Trophoblast cell (in vitro differentiated cells and primary cell): ENCODE results near the gene IER5.
A peak's percentile ranks its signal among the peaks of the same experiment; 100 is the strongest.

Experiments
- DNase-seq, 2 donors: peaks; one replicate each; pipeline ENCODE4 v3.0.0-alpha.2; 2016
- H2AFZ ChIP-seq: 2 replicates; pipeline ENCODE4 v1.6.1; 2013; ENCODE audit warnings: low read length, moderate library complexity, mild to moderate bottlenecking; ENCODE audit not compliant: insufficient read depth, poor library complexity
- H2AK5ac ChIP-seq: 2 replicates; pipeline ENCODE4 v1.6.1; 2013; ENCODE audit warnings: mild to moderate bottlenecking, low read length
- H2BK120ac ChIP-seq: 2 replicates; pipeline ENCODE4 v1.6.1; 2013; ENCODE audit warnings: low read length, mild to moderate bottlenecking, moderate library complexity; ENCODE audit not compliant: insufficient read depth, poor library complexity
- H2BK12ac ChIP-seq: 2 replicates; pipeline ENCODE4 v1.6.1; 2013; ENCODE audit warnings: mild to moderate bottlenecking, low read length, moderate library complexity
- H2BK5ac ChIP-seq: 2 replicates; pipeline ENCODE4 v1.6.1; 2013; ENCODE audit warnings: low read length, low read depth, moderate library complexity, mild to moderate bottlenecking; ENCODE audit not compliant: poor library complexity
- H3K14ac ChIP-seq: 2 replicates; pipeline ENCODE4 v1.6.1; 2013; ENCODE audit warnings: mild to moderate bottlenecking, low read length
- H3K18ac ChIP-seq: 2 replicates; pipeline ENCODE4 v1.6.1; 2013; ENCODE audit warnings: mild to moderate bottlenecking, low read length
- H3K23ac ChIP-seq: 2 replicates; pipeline ENCODE4 v1.6.1; 2013; ENCODE audit warnings: low read length
- H3K27ac ChIP-seq: 2 replicates; pipeline ENCODE4 v1.5.1; 2013; ENCODE audit warnings: low read depth, mild to moderate bottlenecking, inconsistent platforms, low read length, moderate library complexity
- H3K27me3 ChIP-seq: 2 replicates; pipeline ENCODE4 v1.6.1; 2013; ENCODE audit warnings: inconsistent platforms, mild to moderate bottlenecking, low read length, moderate library complexity; ENCODE audit not compliant: insufficient read depth
- H3K36me3 ChIP-seq, 2 experiments: 1 replicate in 1 of 2; 2 replicates in 1 of 2; pipeline ENCODE4 v1.6.1; 2013; ENCODE audit warnings: low read length in 2 of 2, mild to moderate bottlenecking in 2 of 2, moderate library complexity in 1 of 2; ENCODE audit not compliant: insufficient read depth in 2 of 2, control insufficient read depth in 1 of 2
- H3K4ac ChIP-seq: 2 replicates; pipeline ENCODE4 v1.6.1; 2013; ENCODE audit warnings: low read depth, mild to moderate bottlenecking, low read length, moderate library complexity
- H3K4me1 ChIP-seq, 2 experiments: 1 replicate in 1 of 2; 2 replicates in 1 of 2; pipeline ENCODE4 v1.6.1; 2013; ENCODE audit warnings: low read length in 2 of 2, mild to moderate bottlenecking in 2 of 2, moderate library complexity in 1 of 2; ENCODE audit not compliant: insufficient read depth in 2 of 2, control insufficient read depth in 1 of 2
- H3K4me2 ChIP-seq: 2 replicates; pipeline ENCODE4 v1.6.1; 2013; ENCODE audit warnings: inconsistent platforms, mild to moderate bottlenecking, low read length, moderate library complexity
- H3K4me3 ChIP-seq: 2 replicates; pipeline ENCODE4 v1.5.1; 2013; ENCODE audit warnings: mild to moderate bottlenecking, low read depth, low read length, inconsistent platforms
- H3K79me1 ChIP-seq: one replicate; pipeline ENCODE4 v1.6.1; 2013; ENCODE audit warnings: low read length
- H3K79me2 ChIP-seq: 2 replicates; pipeline ENCODE4 v1.6.1; 2013; ENCODE audit warnings: low read length, mild to moderate bottlenecking; ENCODE audit not compliant: control insufficient read depth, insufficient read depth, poor library complexity
- H3K9ac ChIP-seq: 2 replicates; pipeline ENCODE4 v1.6.1; 2013; ENCODE audit warnings: mild to moderate bottlenecking, low read length
- H3K9me3 ChIP-seq: 2 replicates; pipeline ENCODE4 v1.6.1; 2013; ENCODE audit warnings: low read depth, mild to moderate bottlenecking, control low read depth, inconsistent platforms, low read length; ENCODE audit not compliant: insufficient read depth
- H4K12ac ChIP-seq: 2 replicates; pipeline ENCODE4 v1.6.1; 2013; ENCODE audit warnings: low read depth, mild to moderate bottlenecking, low read length, moderate library complexity
- H4K8ac ChIP-seq: 2 replicates; pipeline ENCODE4 v1.6.1; 2013; ENCODE audit warnings: low read depth, mild to moderate bottlenecking, low read length, moderate library complexity
- H4K91ac ChIP-seq: one replicate; pipeline ENCODE4 v1.6.1; 2013; ENCODE audit warnings: low read depth, mild to moderate bottlenecking, low read length, moderate library complexity
- WGBS: extraction: QIAGEN DNeasy Blood & Tissue Kit; methylation state at CpG from one replicate; pipeline ENCODE4 v1.1.7; 2013; ENCODE audit warnings: missing lambda C conversion rate; ENCODE audit not compliant: insufficient read length, insufficient coverage; ENCODE audit errors: extremely low coverage; 5-methylcytosine and 5-hydroxymethylcytosine counted together

IER5 gene

GRCh38 chr1:181126289-181126688 is 37.8 kb downstream of the IER5 start:
- Histone ChIP-seq H3K4me2 (no peak overlapping the region), H3K23ac (no peak overlapping the region), H3K4ac (no peak overlapping the region), H2AK5ac (no peak overlapping the region), H4K91ac (no peak overlapping the region), H3K4me3 (no peak overlapping the region), H3K36me3 (no peaks in the 10 kb centered on the region), H3K9ac (no peak overlapping the region), H3K14ac (no peak overlapping the region), H2AFZ (no peak overlapping the region), H3K4me1 (peaks cover 5 to 15% of the 10 kb centered on the region in 2 experiments), H4K12ac (no peak overlapping the region), H3K27me3 (no peaks in the 10 kb centered on the region), H2BK5ac (no peak overlapping the region), H4K8ac (no peak overlapping the region), H3K79me2 (no peaks in the 10 kb centered on the region), H3K18ac (no peak overlapping the region), H2BK12ac (peak overlapping the region; percentile 58), H3K27ac (peak overlapping the region; percentile 23), H3K9me3 (no peaks in the 10 kb centered on the region), H3K79me1 (peaks cover 4% of the 10 kb centered on the region), H2BK120ac (no peak overlapping the region)
- DNase-seq: no peak
- no CpG with 5 or more reads among the region's 4 CpGs for WGBS

- Histone ChIP-seq H2AK5ac (no peak overlapping the region), H3K79me1 (peaks cover 2% of the 10 kb centered on the region), H4K8ac (no peak overlapping the region), H3K23ac (no peak overlapping the region), H3K4me2 (no peak overlapping the region), H3K79me2 (no peaks in the 10 kb centered on the region), H2BK12ac (no peak overlapping the region), H3K9ac (no peak overlapping the region), H3K4me1 (peaks cover 5 to 15% of the 10 kb centered on the region in 2 experiments), H2BK120ac (no peak overlapping the region), H3K27ac (no peak overlapping the region), H3K4me3 (no peak overlapping the region), H4K91ac (no peak overlapping the region), H2BK5ac (no peak overlapping the region), H4K12ac (no peak overlapping the region), H2AFZ (no peak overlapping the region), H3K36me3 (no peaks in the 10 kb centered on the region), H3K27me3 (no peaks in the 10 kb centered on the region), H3K14ac (no peak overlapping the region), H3K4ac (no peak overlapping the region), H3K18ac (no peak overlapping the region), H3K9me3 (no peaks in the 10 kb centered on the region)
- DNase-seq: peak; percentile 20 to 34
- WGBS: no CpG with 5 or more reads among the region's 10 CpGs
Measured at GRCh38 chr1:181126871-181127587, 38.5 kb downstream of the IER5 start.

GRCh38 chr1:181127898-181128453 is 39.5 kb downstream of the IER5 start:
- Histone ChIP-seq H2AFZ (no peak overlapping the region), H4K12ac (no peak overlapping the region), H3K79me1 (peaks cover 2% of the 10 kb centered on the region), H2BK5ac (no peak overlapping the region), H3K23ac (no peak overlapping the region), H3K27ac (no peak overlapping the region), H3K4me1 (peaks cover 5 to 15% of the 10 kb centered on the region in 2 experiments), H3K14ac (no peak overlapping the region), H4K91ac (no peak overlapping the region), H3K4me2 (no peak overlapping the region), H3K4ac (no peak overlapping the region), H3K4me3 (no peak overlapping the region), H3K27me3 (no peaks in the 10 kb centered on the region), H3K79me2 (no peaks in the 10 kb centered on the region), H3K18ac (no peak overlapping the region), H3K9ac (no peak overlapping the region), H2BK12ac (no peak overlapping the region), H3K9me3 (no peaks in the 10 kb centered on the region), H3K36me3 (no peaks in the 10 kb centered on the region), H2BK120ac (no peak overlapping the region), H4K8ac (no peak overlapping the region), H2AK5ac (no peak overlapping the region)
- no CpG with 5 or more reads among the region's 5 CpGs for WGBS
- no peak for DNase-seq

GRCh38 chr1:181128592-181129497 is 40.3 kb downstream of the IER5 start:
- H3K36me3 ChIP-seq: no peaks in the 10 kb centered on the region
- no peak overlapping the region for H4K12ac ChIP-seq
- H3K4me3 ChIP-seq: no peak overlapping the region
- no peak overlapping the region for H3K14ac ChIP-seq
- H3K4me1 ChIP-seq: peaks cover 7 to 19% of the 10 kb centered on the region in 2 experiments
- H3K18ac ChIP-seq: no peak overlapping the region
- no CpG with 5 or more reads among the region's 19 CpGs for WGBS
- peak overlapping the region; percentile 2 for H2AFZ ChIP-seq
- H3K4ac ChIP-seq: no peak overlapping the region
- H3K23ac ChIP-seq: no peak overlapping the region
- DNase-seq: no peak
- no peaks in the 10 kb centered on the region for H3K79me2 ChIP-seq
- peak overlapping the region; percentile 7 for H4K91ac ChIP-seq
- H3K27ac ChIP-seq: no peak overlapping the region
- no peak overlapping the region for H2BK5ac ChIP-seq
- H2BK12ac ChIP-seq: peak overlapping the region; percentile 52
- H3K4me2 ChIP-seq: no peak overlapping the region
- peaks cover 2% of the 10 kb centered on the region for H3K79me1 ChIP-seq
- H4K8ac ChIP-seq: no peak overlapping the region
- no peaks in the 10 kb centered on the region for H3K9me3 ChIP-seq
- H2BK120ac ChIP-seq: no peak overlapping the region
- H2AK5ac ChIP-seq: peak overlapping the region; percentile 59
- H3K9ac ChIP-seq: no peak overlapping the region
- H3K27me3 ChIP-seq: no peaks in the 10 kb centered on the region
